ENCODE measurements around the gene FAM89B. TPM values are rescaled to one million over a fixed set of nuclear protein-coding genes. Genes with fewer than 3 reads are reported as not detected.

Gene FAM89B
- total RNA-seq, 6 donors from 2014 or later: 27.9 to 65.8 (median 45.3) TPM

- H3K9me3 ChIP-seq: no peaks in the 10 kb centered on the region
- TF ChIP-seq EP300 (IDR thresholded peaks at IDR 0.05) (no peak), POLR2AphosphoS5 (IDR thresholded peaks at IDR 0.05) (no peak)
- H3K4me1 ChIP-seq: peaks cover 19 to 23% (median 22%) of the 10 kb centered on the region in 4 donors
- no peak overlapping the region for H3K4me3 ChIP-seq
- DNase-seq (no peak), ATAC-seq (ENCODE audit: low FRiP score in 2 of 2) (no peak)
- peaks cover 19 to 74% (median 47%) of the 10 kb centered on the region in 4 donors for H3K36me3 ChIP-seq
- H3K27ac ChIP-seq: no peak overlapping the region
- no peaks in the 10 kb centered on the region for H3K27me3 ChIP-seq
- WGBS, 2 donors: 94 to 95% methylated on average over 11 to 12 of the region's 12 CpGs
These were observed 43.5 kb upstream of the FAM89B start for GRCh38 chr11:65528819-65529350.

- 78 to 85% methylated on average over 3 to 10 of the region's 10 CpGs for WGBS, 2 donors
- peak in 1 of 2 donors; percentile 72 for DNase-seq
- no peaks in the 10 kb centered on the region for H3K27me3 ChIP-seq
- TF ChIP-seq CTCF (IDR thresholded peaks at IDR 0.05): no peak
- TF ChIP-seq POLR2AphosphoS5 (IDR thresholded peaks at IDR 0.05): no peak
- no peak for TF ChIP-seq EP300 (IDR thresholded peaks at IDR 0.05)
- no peak for TF ChIP-seq POLR2A (IDR thresholded peaks at IDR 0.05)
- ATAC-seq (ENCODE audit: low FRiP score in 2 of 2): no peak
- no peak overlapping the region for H3K27ac ChIP-seq
- no peaks in the 10 kb centered on the region for H3K9me3 ChIP-seq
- H3K36me3 ChIP-seq: peaks cover 19 to 79% (median 49%) of the 10 kb centered on the region in 4 donors
- H3K4me1 ChIP-seq: peaks cover 12 to 16% (median 15%) of the 10 kb centered on the region in 4 donors
- no peak overlapping the region for H3K4me3 ChIP-seq
These were observed 42.7 kb upstream of the FAM89B start for GRCh38 chr11:65529475-65530156.

GRCh38 chr11:65530157-65530496 is 42.2 kb upstream of the FAM89B start:
- no peak for ATAC-seq (ENCODE audit: low FRiP score in 2 of 2)
- DNase-seq: no peak
- peaks cover 19 to 85% (median 52%) of the 10 kb centered on the region in 4 donors for H3K36me3 ChIP-seq
- no peaks in the 10 kb centered on the region for H3K27me3 ChIP-seq
- peaks cover 12 to 16% (median 15%) of the 10 kb centered on the region in 4 donors for H3K4me1 ChIP-seq
- TF ChIP-seq POLR2A (IDR thresholded peaks at IDR 0.05): no peak
- 87 to 91% methylated on average over 5 of the region's 5 CpGs for WGBS, 2 donors
- no peak overlapping the region for H3K4me3 ChIP-seq
- no peak overlapping the region for H3K27ac ChIP-seq
- no peaks in the 10 kb centered on the region for H3K9me3 ChIP-seq

- ATAC-seq (ENCODE audit: low FRiP score in 2 of 2) (no peak), DNase-seq (no peak)
- no peak overlapping the region for H3K27ac ChIP-seq
- H3K36me3 ChIP-seq: peaks cover 19 to 94% (median 70%) of the 10 kb centered on the region in 4 donors
- WGBS, 2 donors: 81 to 87% methylated on average over 12 to 14 of the region's 15 CpGs
- no peak overlapping the region for H3K4me3 ChIP-seq
- H3K4me1 ChIP-seq: no peaks in the 10 kb centered on the region
- no peak for TF ChIP-seq POLR2AphosphoS5 (IDR thresholded peaks at IDR 0.05)
- TF ChIP-seq CTCF (IDR thresholded peaks at IDR 0.05): no peak
- H3K9me3 ChIP-seq: no peaks in the 10 kb centered on the region
- no peaks in the 10 kb centered on the region for H3K27me3 ChIP-seq
These were observed 39.8 kb upstream of the FAM89B start for GRCh38 chr11:65532388-65533064.

GRCh38 chr11:65535102-65535501 is 37.2 kb upstream of the FAM89B start:
- no peak for ATAC-seq (ENCODE audit: low FRiP score in 2 of 2)
- TF ChIP-seq EP300 (IDR thresholded peaks at IDR 0.05) (no peak), POLR2AphosphoS5 (IDR thresholded peaks at IDR 0.05) (no peak), CTCF (IDR thresholded peaks at IDR 0.05) (no peak), POLR2A (IDR thresholded peaks at IDR 0.05) (no peak)
- Histone ChIP-seq H3K9me3 (no peaks in the 10 kb centered on the region), H3K4me3 (no peak overlapping the region), H3K27me3 (no peaks in the 10 kb centered on the region), H3K4me1 (peaks cover 6 to 12% (median 8%) of the 10 kb centered on the region in 4 donors), H3K27ac (no peak overlapping the region), H3K36me3 (peaks cover 19 to 91% (median 74%) of the 10 kb centered on the region in 4 donors)
- DNase-seq: no peak
- WGBS, 2 donors: 79 to 86% methylated on average over 5 to 9 of the region's 9 CpGs
